ENCODE data around the gene CRYBB2. TPM values are rescaled to one million over a fixed set of nuclear protein-coding genes. Genes with fewer than 3 reads are reported as not detected.
"Not testable (repeated sequence)": the region's sequence is repeated elsewhere in the genome, so short reads cannot be mapped to it uniquely, and the experiment has no call there.

The CRYBB2 gene
- total and polyA plus RNA-seq, 2 donors (not counting 1 experiment from before 2014, with no cell fraction given): not detected

DNA sequence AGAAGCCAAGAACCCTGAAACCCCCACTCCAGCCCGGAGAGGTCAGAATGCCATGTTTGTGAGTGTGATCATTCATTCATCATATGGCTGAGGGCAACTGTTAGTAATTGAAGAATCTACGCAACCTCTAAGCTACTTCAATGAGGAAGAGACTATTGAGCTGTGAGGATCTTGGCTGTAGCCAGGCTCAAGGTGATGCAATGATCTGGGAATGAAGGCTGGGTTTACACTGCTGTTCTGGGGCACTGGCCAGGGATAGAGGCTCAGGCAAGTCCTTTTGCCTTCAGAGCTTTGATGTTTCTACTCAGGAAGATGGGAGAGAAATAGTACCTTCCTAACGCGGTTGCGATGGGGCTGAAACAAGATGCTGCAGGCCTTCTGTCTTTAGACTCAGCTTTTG lies 12.9 kb downstream of the CRYBB2 start:
- H3K4me3 Mint-ChIP-seq: no peak overlapping the region
- DNase-seq (no peak), ATAC-seq (ENCODE audit: low read depth) (no peak)
- TF ChIP-seq CTCF (IDR thresholded peaks at IDR 0.05) (no peak), EZH2 (IDR thresholded peaks at IDR 0.05; ENCODE audit: borderline replicate concordance, insufficient read depth, low read depth, low read length, poor library complexity, severe bottlenecking) (no peak)
- H3K4me1 ChIP-seq (ENCODE audit: control insufficient read depth in 2 of 2, insufficient read depth in 2 of 2, low read length in 2 of 2): peaks cover 0 to 3% of the 10 kb centered on the region in 2 donors
- H3K27ac Mint-ChIP-seq: no peak overlapping the region
- peaks cover 38% of the 10 kb centered on the region for H3K27me3 Mint-ChIP-seq
- ChIA-PET POLR2A (interaction anchor here (0.7 kb wide), 1 partner anchor 92 kb away, joined by 5 read pairs; no protein-coding TSS in a partner anchor), CTCF (no interaction called here)
- H3K4me2 ChIP-seq (replicated peaks; ENCODE audit: low read depth, low read length, poor library complexity, severe bottlenecking): no peak overlapping the region
- no peaks in the 10 kb centered on the region for H3K79me2 ChIP-seq (ENCODE audit: control insufficient read depth, insufficient read depth, low read length)
- H3K27ac ChIP-seq (ENCODE audit: low read length in 2 of 2): no peak overlapping the region
- H3K9me3 Mint-ChIP-seq (ENCODE audit: insufficient read depth): no peaks in the 10 kb centered on the region
- peaks cover 0 to 9% (median 0%) of the 10 kb centered on the region in 3 donors for H3K9me3 ChIP-seq (ENCODE audit: control extremely low read depth in 1 of 3, control insufficient read depth in 2 of 3, insufficient read depth in 1 of 3, low read length in 2 of 3)
- no peak overlapping the region for H2AFZ ChIP-seq (ENCODE audit: insufficient read depth, low read depth, low read length, poor library complexity, severe bottlenecking)
- H4K20me1 ChIP-seq (ENCODE audit: control insufficient read depth, insufficient read depth, low read length, poor library complexity, severe bottlenecking): no peaks in the 10 kb centered on the region
- WGBS (ENCODE audit: insufficient coverage): 86% methylated on average over 4 of the region's 5 CpGs
- intact Hi-C loops (cut with micrococcal nuclease): no loop called here
- peaks cover 7% of the 10 kb centered on the region for H3K4me1 Mint-ChIP-seq
- H3K9ac ChIP-seq (ENCODE audit: low read length): no peak overlapping the region
- H3K27me3 ChIP-seq (replicated peaks in 1 of 4; ENCODE audit: control extremely low read depth in 1 of 4, control insufficient read depth in 3 of 4, insufficient read depth in 4 of 4, low read length in 3 of 4): peaks cover 0 to 15% (median 1%) of the 10 kb centered on the region in 4 experiments
- no peaks in the 10 kb centered on the region for H3K36me3 ChIP-seq (replicated peaks in 1 of 2; ENCODE audit: control extremely low read depth in 1 of 2, control insufficient read depth in 1 of 2, extremely low read depth in 1 of 2, insufficient read depth in 2 of 2, low read length in 1 of 2)
- H3K4me3 ChIP-seq (ENCODE audit: control extremely low read depth in 1 of 5, extremely low read depth in 1 of 5, insufficient read depth in 1 of 5, low read depth in 2 of 5, low read length in 4 of 5): no peak overlapping the region

GRCh38 chr22:25233706-25234105 lies 14.3 kb downstream of the CRYBB2 start:
- H3K9me3 ChIP-seq (ENCODE audit: control extremely low read depth in 1 of 3, control insufficient read depth in 2 of 3, insufficient read depth in 1 of 3, low read length in 2 of 3); H3K4me1 ChIP-seq (ENCODE audit: control insufficient read depth in 2 of 2, insufficient read depth in 2 of 2, low read length in 2 of 2); H3K4me2 ChIP-seq (replicated peaks; ENCODE audit: low read depth, low read length, poor library complexity, severe bottlenecking); POLR2A ChIA-PET; H4K20me1 ChIP-seq (ENCODE audit: control insufficient read depth, insufficient read depth, low read length, poor library complexity, severe bottlenecking); intact Hi-C loops (cut with micrococcal nuclease); H3K27ac Mint-ChIP-seq; H3K36me3 ChIP-seq (replicated peaks in 1 of 2; ENCODE audit: control extremely low read depth in 1 of 2, control insufficient read depth in 1 of 2, extremely low read depth in 1 of 2, insufficient read depth in 2 of 2, low read length in 1 of 2); H3K27ac ChIP-seq (ENCODE audit: low read length in 2 of 2); ATAC-seq (ENCODE audit: low read depth); H3K9me3 Mint-ChIP-seq (ENCODE audit: insufficient read depth); H3K4me1 Mint-ChIP-seq; H3K9ac ChIP-seq (ENCODE audit: low read length); H3K4me3 ChIP-seq (ENCODE audit: control extremely low read depth in 1 of 5, extremely low read depth in 1 of 5, insufficient read depth in 1 of 5, low read depth in 2 of 5, low read length in 4 of 5); H3K4me3 Mint-ChIP-seq; H3K79me2 ChIP-seq (ENCODE audit: control insufficient read depth, insufficient read depth, low read length); H2AFZ ChIP-seq (ENCODE audit: insufficient read depth, low read depth, low read length, poor library complexity, severe bottlenecking); DNase-seq: not testable (repeated sequence)
- CTCF ChIA-PET: interaction anchor here (1.1 to 1.6 kb wide), 2 partner anchors 49 to 95 kb away, joined by 3 to 4 read pairs; no protein-coding TSS in a partner anchor
- peaks cover 0 to 17% (median 1%) of the 10 kb centered on the region in 4 experiments for H3K27me3 ChIP-seq (replicated peaks in 1 of 4; ENCODE audit: control extremely low read depth in 1 of 4, control insufficient read depth in 3 of 4, insufficient read depth in 4 of 4, low read length in 3 of 4)
- H3K27me3 Mint-ChIP-seq: peaks cover 40% of the 10 kb centered on the region
